Erythroblast (primary cell): ENCODE results near the gene PIK3AP1.
"Not testable (repeated sequence)": the region's sequence is repeated elsewhere in the genome, so short reads cannot be mapped to it uniquely, and the experiment has no call there.

Experiments
- DNase-seq, 2 experiments: peaks; one replicate each; lab custom pipeline; 2025; lab: John Stamatoyannopoulos, UW
- GATA1 ChIP-seq: IDR thresholded peaks from 2 replicates; pipeline ENCODE4 v1.6.1; 2011; ENCODE audit warnings: low read depth, mild to moderate bottlenecking, control low read depth, low read length, moderate library complexity
- POLR2A ChIP-seq: IDR thresholded peaks from 2 replicates; pipeline ENCODE4 v1.6.1; 2011; ENCODE audit warnings: mild to moderate bottlenecking, low read length

PIK3AP1 gene

DNA sequence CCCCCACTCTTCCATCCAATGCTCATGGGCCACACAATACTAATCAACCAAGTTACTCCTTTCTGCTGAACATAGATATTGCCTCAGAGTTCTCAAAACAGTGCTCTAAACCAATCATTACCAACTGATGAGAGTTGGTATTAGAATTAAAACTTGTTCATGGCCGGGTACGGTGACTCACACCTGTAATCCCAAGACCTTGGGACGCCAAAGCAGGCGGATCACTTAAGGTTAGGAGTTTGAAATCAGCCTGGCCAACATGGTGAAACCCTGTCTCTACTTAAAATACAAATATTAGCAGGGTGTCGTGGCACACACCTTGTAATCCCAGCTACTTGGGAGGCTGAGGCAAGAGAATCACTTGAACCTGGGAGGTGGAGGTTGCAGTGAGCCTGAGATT, 141.7 kb downstream of the PIK3AP1 start:
- no peak for DNase-seq
- no peak for TF ChIP-seq POLR2A
- TF ChIP-seq GATA1: no peak

GRCh38 chr10:96578022-96578421, 142.3 kb downstream of the PIK3AP1 start:
- no peak for TF ChIP-seq GATA1
- TF ChIP-seq POLR2A: no peak
- no peak for DNase-seq

DNA sequence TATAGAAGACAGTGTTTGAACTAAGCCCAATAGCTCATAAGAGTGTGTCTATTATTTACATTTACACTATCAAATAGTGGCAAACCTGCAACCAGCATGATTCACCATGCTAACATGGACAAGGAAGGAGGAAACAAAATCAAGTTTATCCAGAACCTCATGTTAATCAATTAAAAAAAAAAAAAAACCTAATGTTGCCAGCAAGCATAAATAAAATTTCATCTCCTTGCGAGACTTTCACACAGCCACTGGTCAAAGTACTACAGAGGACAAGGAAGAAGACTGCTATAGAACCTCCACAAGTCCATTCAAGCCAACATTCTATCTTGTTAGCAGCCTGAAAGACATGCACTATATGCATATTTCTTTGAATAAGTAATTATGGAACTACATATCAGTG, 143.2 kb downstream of the PIK3AP1 start:
- no peak for DNase-seq
- TF ChIP-seq POLR2A (no peak), GATA1 (no peak)

DNA sequence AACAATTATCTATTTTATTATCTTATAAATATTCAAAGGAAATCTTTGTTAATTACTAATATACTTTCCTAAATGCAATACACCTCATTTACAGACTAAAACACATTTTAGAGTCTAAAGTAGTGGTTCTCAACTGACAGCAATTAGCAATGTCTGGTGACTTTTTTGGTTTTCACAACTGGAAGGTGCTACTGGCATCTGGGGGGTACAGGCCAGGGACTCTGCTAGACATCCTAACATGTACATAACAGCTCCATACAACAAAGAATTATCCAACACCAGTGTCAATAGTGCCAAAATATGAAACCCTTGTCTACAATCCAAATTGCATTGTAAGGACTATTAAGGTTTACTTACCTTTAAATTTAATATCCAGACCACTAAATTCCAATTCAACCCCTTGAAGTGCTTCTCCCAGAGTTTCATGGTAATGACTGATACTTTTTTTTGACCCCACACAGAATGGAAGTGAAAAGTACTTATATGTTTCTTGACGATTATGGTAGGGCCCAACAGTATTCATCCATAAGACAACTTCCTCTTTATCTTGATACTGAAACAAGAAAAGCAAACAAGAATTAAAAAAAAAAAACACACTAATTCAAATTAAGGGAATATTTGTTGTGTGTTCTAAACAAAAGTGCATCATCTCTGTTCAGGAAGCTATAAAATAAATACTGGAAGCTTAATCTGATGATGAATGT, 143.9 kb downstream of the PIK3AP1 start:
- TF ChIP-seq GATA1 (no peak), POLR2A (no peak)
- DNase-seq: no peak

DNA sequence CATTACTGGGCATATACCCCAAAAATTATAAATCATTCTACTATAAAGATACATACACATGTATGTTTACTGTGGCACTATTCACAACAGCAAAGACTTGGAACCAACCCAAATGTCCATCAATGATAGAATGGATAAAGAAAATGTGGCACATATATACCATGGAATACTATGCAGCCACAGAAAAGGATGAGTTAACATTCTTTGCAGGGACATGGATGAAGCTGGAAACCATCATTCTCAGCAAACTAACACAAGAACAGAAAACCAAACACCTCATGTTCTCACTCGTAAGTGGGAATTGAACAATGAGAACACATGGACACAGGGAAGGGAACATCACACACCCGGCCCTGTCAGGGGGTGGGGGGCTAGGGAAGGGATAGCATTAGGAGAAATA, 145.8 kb downstream of the PIK3AP1 start:
- not testable (repeated sequence) for DNase-seq

DNA sequence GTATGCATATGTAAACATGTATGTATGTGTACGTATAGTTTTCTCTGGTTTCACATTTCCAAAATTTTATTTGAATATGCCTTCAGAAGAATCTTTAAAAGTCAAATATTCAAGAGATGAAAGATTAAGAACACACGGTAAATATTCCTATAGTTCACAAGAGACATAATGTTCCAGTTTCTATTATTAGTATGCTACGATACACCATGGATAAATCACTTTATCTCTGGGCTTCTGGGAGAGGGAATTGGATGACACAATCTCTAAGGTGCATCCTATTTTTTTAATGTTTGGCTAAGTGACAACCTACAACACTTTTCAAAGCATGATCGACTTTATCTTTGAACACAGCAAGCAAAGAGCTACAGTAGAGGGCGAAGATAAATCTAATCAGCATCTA, 147.3 kb downstream of the PIK3AP1 start:
- no peak for TF ChIP-seq POLR2A
- peak in 1 of 2 experiments; percentile 57 for DNase-seq

DNA sequence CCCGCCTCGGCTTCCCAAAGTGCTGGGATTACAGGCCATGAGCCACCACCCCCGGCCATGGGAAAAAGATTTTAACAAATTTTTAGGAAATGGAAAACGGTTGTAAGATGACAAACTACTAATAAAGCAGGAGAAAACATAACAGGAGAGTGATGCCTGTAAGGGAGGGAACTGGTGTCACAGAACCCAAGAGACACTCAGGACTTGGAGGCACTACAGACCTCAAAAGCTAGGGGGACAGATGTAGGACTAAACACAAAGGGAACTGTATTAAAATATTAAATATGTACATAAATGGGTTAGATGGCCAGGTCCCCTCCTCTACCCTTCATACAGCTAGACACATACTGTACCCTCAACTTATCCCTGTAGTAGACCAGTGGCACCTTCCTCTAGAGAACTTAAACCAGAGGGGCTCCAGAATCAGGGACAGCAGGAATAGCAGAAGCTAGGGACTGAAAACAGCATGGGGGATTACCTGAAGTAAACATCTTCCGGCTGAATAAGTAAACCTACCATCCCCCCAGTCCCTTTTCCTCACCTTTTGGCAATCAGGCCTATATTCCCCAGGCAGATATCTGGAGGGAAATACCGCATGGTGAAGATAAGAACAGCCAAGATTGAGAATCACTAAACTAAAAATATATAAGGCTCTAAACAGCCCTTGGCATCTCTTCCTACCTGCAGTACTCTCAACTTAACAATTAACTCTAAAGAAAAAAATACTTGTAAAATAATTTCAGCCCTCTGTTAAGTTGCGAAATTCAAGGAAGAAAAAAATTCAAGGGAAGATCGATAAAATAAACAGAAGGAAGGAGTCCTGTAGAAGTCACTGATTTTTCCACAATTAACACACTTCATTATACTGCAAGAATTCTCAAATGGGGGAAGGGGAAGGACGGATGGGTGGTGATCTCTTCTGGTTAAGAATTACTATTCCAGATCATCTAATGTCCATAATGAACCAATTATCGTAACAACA, 149.0 kb downstream of the PIK3AP1 start:
- DNase-seq: no peak
- no peak for TF ChIP-seq GATA1
- TF ChIP-seq POLR2A: no peak

- DNase-seq: no peak
- no peak for TF ChIP-seq POLR2A
Observed at GRCh38 chr10:96570511-96570910, 149.8 kb downstream of the PIK3AP1 start.

DNA sequence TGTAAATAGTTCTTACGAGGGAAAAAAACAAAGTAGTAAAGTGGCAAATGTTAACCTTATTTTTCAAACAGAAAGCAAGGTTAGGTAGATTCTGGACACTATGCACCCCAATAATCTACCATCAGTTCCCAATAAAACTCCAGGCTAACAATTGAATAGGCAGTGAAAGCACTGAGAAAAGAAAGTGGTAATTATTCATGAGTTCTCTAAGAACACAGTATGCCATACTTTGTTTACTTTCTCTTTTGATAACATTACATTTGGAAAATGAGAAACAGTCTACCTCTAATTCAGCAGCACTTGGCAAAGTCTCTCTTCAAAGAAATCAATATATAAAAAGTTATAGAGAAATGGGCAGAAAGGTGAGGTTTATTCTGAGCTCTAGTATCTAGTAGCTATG, 151.9 kb downstream of the PIK3AP1 start:
- no peak for DNase-seq
- TF ChIP-seq POLR2A: no peak
- TF ChIP-seq GATA1: no peak

GRCh38 chr10:96565774-96566173, 154.5 kb downstream of the PIK3AP1 start:
- DNase-seq: peak in 1 of 2 experiments; percentile 23
- no peak for TF ChIP-seq POLR2A

- TF ChIP-seq POLR2A: no peak
- no peak for DNase-seq
Observed at GRCh38 chr10:96560966-96561887, 159.1 kb downstream of the PIK3AP1 start.

DNA sequence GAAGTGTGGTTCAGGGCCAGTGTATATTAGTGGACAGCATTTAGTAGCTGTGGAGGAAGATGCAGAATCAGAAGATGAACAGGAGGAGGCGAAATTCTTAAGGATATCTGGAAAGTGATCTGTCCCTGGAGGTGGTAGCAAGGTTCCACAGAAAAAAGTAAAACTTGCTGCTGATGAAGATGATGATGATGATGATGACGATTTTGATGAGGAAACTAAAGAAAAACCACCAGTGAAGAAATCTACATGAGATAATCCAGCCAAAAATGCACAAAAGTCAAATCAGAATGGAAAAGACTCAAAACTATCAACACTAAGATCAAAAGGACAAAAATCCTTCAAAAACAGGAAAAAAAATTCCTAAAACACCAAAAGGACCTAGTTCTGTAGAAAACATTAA, 159.8 kb downstream of the PIK3AP1 start:
- DNase-seq: no peak
- TF ChIP-seq POLR2A (no peak), GATA1 (no peak)

- peak; percentile 47 to 60 for DNase-seq
- TF ChIP-seq POLR2A (no peak), GATA1 (no peak)
Observed at GRCh38 chr10:96556003-96556402, 164.3 kb downstream of the PIK3AP1 start.

GRCh38 chr10:96555330-96555729, 165.0 kb downstream of the PIK3AP1 start:
- TF ChIP-seq GATA1 (no peak), POLR2A (no peak)
- DNase-seq: no peak
